HG02884 (cell line): ENCODE measurements around the gene ILKAP.

Experiments used
- ATAC-seq: cut with Tn5 transposase; IDR thresholded peaks from one replicate; pipeline ENCODE4 v1.9.1; 2021; ENCODE audit warnings: mild to moderate bottlenecking, moderate library complexity; ENCODE audit not compliant: unreplicated experiment

Gene ILKAP

GRCh38 chr2:238203094-238203972 lies at the start of gene ILKAP:
TSS of gene ILKAP (minus strand) at chr2:238203695. CDS start at chr2:238203553, 142 bp downstream.
- ATAC-seq = peak; percentile 95

GRCh38 chr2:238252766-238253630 lies 49.5 kb upstream of the ILKAP start:
- no peak for ATAC-seq

GRCh38 chr2:238251986-238252385 lies 48.5 kb upstream of the ILKAP start:
- no peak for ATAC-seq

- no peak for ATAC-seq
These were observed 47.8 kb upstream of the ILKAP start for GRCh38 chr2:238251331-238251730.

GRCh38 chr2:238250896-238251295 lies 47.4 kb upstream of the ILKAP start:
- no peak for ATAC-seq

- no peak for ATAC-seq
These were observed 44.5 kb upstream of the ILKAP start for GRCh38 chr2:238247841-238248453.

GRCh38 chr2:238247002-238247822 lies 43.7 kb upstream of the ILKAP start:
- no peak for ATAC-seq

- ATAC-seq = no peak
These were observed 40.7 kb upstream of the ILKAP start for GRCh38 chr2:238244151-238244550.

GRCh38 chr2:238243496-238244076 lies 40.1 kb upstream of the ILKAP start:
- no peak for ATAC-seq

- no peak for ATAC-seq
These were observed 39.4 kb upstream of the ILKAP start for GRCh38 chr2:238242731-238243495.

- no peak for ATAC-seq
These were observed 38.5 kb upstream of the ILKAP start for GRCh38 chr2:238241970-238242369.

- no peak for ATAC-seq
These were observed 37.5 kb upstream of the ILKAP start for GRCh38 chr2:238240757-238241711.

- ATAC-seq = peak; percentile 80
These were observed 36.6 kb upstream of the ILKAP start, which contains the start of gene HES6 for GRCh38 chr2:238239863-238240756. TSS of gene HES6 (minus strand) at chr2:238240038. CDS start at chr2:238239905, 133 bp downstream.

- no peak for ATAC-seq
These were observed 36.0 kb upstream of the ILKAP start for GRCh38 chr2:238239543-238239862.

GRCh38 chr2:238238766-238239542 lies 35.5 kb upstream of the ILKAP start:
- ATAC-seq = no peak

- no peak for ATAC-seq
These were observed 34.8 kb upstream of the ILKAP start for GRCh38 chr2:238238311-238238765.
